ENCODE results near the gene CAVIN1. TPM values are rescaled to one million over a fixed set of nuclear protein-coding genes. Genes with fewer than 3 reads are reported as not detected.
A peak's percentile ranks its signal among the peaks of the same experiment; 100 is the strongest.

The CAVIN1 gene
- total RNA-seq, 2 donors from 2014 or later = 0.51 to 3.1 TPM

DNA sequence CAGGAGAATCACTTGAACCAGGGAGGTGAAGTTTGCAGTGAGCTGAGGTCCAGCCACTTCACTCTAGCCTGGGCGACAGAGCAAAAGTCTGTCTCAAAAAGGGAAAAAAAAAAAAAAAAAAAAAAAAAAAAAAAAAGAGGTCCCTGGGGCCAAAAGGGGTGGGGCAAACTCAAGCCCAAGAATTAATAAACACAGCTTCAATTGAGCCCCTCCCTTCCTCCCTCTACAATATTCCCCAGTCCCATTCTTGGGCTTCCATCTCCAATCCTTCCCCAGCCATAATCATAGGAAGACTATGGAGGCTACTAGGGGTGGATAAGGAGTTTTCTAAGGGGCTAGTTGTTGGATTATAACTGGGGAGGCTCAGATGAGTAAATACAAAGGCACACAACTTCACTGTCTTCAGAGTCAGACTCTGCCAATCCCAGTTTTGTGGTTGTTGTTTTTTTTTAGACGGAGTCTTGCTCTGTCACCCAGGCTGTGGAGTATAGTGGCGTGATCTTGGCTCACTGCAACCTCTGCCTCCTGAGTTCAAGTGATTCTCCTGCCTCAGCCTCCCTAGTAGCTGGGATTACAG is 9.5 kb downstream of the CAVIN1 start:
- WGBS, 2 experiments (ENCODE audit: insufficient coverage in 1 of 2, insufficient read length in 1 of 2) = 73 to 100% methylated on average over 2 of the region's 3 CpGs
- no peak overlapping the region for H3K27ac Mint-ChIP-seq

DNA sequence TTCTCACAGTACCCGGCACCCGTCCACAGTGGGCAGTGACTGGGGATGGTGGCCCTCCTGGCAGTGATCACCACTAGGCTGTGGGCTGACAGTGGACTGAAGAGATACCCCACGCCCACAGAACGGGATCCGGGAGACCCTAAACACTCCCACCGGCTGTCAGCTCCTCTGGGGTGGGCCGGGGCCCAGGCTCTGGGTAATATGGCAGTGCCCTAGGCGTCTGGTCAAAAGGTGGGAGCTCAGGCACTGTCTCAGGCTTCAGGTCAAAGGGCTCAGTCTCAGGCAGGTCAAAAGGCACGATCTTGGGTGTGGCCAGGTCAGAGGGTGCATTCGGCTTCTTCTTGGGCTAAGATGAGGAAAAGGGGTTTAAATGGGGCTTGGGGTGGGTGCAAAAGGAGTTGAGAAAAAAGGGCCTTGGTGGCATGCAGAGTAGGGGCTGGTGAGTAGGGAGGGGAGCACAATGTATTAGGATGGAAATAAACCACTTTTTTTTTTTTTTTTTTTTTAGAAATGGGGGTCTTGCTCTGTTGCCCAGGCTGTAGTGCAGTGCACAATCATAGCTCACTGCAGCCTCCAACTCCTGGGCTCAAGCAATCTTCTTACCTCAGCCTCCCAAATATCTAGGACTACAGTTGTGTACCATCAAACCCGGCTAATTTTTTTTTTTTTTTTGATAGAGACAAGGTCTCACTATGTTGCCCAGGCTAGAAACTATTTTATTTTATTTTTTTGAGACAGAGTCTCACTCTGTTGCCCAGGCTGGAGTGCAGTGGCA is 11.0 kb downstream of the CAVIN1 start:
- Histone ChIP-seq H3K9me3 (ENCODE audit: control insufficient read depth, low read length) (no peaks in the 10 kb centered on the region), H3K4me1 (ENCODE audit: control insufficient read depth, insufficient read depth, low read length) (no peaks in the 10 kb centered on the region), H3K27me3 (ENCODE audit: control insufficient read depth, insufficient read depth, low read length, poor library complexity, severe bottlenecking) (no peaks in the 10 kb centered on the region), H3K9ac (ENCODE audit: extremely low read depth, low read length, poor library complexity, severe bottlenecking) (no peak overlapping the region), H3K4me3 (ENCODE audit: low read length) (no peak overlapping the region), H3K36me3 (ENCODE audit: control insufficient read depth, insufficient read depth, low read length) (no peaks in the 10 kb centered on the region), H3K27ac (ENCODE audit: low read depth, low read length) (no peak overlapping the region)
- H3K36me3 Mint-ChIP-seq (ENCODE audit: low read depth) = no peaks in the 10 kb centered on the region
- peak; percentile 42 for DNase-seq
- H3K4me1 Mint-ChIP-seq = peaks cover 3% of the 10 kb centered on the region
- H3K9me3 Mint-ChIP-seq = no peaks in the 10 kb centered on the region
- TF ChIP-seq, protein P1, sequence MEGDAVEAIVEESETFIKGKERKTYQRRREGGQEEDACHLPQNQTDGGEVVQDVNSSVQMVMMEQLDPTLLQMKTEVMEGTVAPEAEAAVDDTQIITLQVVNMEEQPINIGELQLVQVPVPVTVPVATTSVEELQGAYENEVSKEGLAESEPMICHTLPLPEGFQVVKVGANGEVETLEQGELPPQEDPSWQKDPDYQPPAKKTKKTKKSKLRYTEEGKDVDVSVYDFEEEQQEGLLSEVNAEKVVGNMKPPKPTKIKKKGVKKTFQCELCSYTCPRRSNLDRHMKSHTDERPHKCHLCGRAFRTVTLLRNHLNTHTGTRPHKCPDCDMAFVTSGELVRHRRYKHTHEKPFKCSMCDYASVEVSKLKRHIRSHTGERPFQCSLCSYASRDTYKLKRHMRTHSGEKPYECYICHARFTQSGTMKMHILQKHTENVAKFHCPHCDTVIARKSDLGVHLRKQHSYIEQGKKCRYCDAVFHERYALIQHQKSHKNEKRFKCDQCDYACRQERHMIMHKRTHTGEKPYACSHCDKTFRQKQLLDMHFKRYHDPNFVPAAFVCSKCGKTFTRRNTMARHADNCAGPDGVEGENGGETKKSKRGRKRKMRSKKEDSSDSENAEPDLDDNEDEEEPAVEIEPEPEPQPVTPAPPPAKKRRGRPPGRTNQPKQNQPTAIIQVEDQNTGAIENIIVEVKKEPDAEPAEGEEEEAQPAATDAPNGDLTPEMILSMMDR (conservative IDR thresholded peaks at IDR 0.05) = no peak
- 67 to 90% methylated on average over 2 to 10 of the region's 11 CpGs for WGBS, 2 experiments (ENCODE audit: insufficient coverage in 1 of 2, insufficient read length in 1 of 2)
- peaks cover 2% of the 10 kb centered on the region for H3K27me3 Mint-ChIP-seq (ENCODE audit: insufficient read depth)
- H3K27ac Mint-ChIP-seq = no peak overlapping the region
- H3K4me3 Mint-ChIP-seq = no peak overlapping the region

More for the DNA sequence above, 9.5 kb downstream of the CAVIN1 start:
- no peaks in the 10 kb centered on the region for H3K27me3 ChIP-seq (ENCODE audit: control insufficient read depth, insufficient read depth, low read length, poor library complexity, severe bottlenecking)
- no peaks in the 10 kb centered on the region for H3K36me3 ChIP-seq (ENCODE audit: control insufficient read depth, insufficient read depth, low read length)
- no peaks in the 10 kb centered on the region for H3K9me3 ChIP-seq (ENCODE audit: control insufficient read depth, low read length)
- TF ChIP-seq, protein P1 (conservative IDR thresholded peaks at IDR 0.05) = no peak
- peaks cover 2% of the 10 kb centered on the region for H3K27me3 Mint-ChIP-seq (ENCODE audit: insufficient read depth)
- H3K9me3 Mint-ChIP-seq = no peaks in the 10 kb centered on the region
- no peak overlapping the region for H3K4me3 ChIP-seq (ENCODE audit: low read length)
- H3K27ac ChIP-seq (ENCODE audit: low read depth, low read length) = no peak overlapping the region
- DNase-seq = no peak
- no peak overlapping the region for H3K4me3 Mint-ChIP-seq
- no peaks in the 10 kb centered on the region for H3K36me3 Mint-ChIP-seq (ENCODE audit: low read depth)
- no peaks in the 10 kb centered on the region for H3K4me1 Mint-ChIP-seq
- no peak overlapping the region for H3K9ac ChIP-seq (ENCODE audit: extremely low read depth, low read length, poor library complexity, severe bottlenecking)
- H3K4me1 ChIP-seq (ENCODE audit: control insufficient read depth, insufficient read depth, low read length) = no peaks in the 10 kb centered on the region

DNA sequence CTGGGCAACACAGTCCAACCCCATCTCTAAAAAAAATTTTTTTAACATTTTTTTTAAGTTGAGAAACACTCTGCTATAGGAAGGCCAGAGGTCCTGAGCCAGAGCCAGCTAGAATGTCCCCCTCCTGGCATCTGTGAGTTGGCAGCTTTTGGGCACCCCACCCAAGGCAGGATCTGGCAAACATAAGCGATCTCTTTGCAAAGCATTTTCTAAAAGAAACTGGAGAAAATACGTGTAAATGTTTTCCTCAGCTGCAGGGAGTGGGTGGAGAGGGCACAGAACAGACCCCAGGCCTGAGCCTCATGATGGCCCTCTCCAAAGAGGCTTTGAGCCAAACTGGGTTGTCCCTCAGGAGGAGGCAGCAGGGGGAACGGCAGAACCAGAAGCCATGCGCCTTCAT is 11.7 kb downstream of the CAVIN1 start:
- Mint-ChIP-seq H3K27me3 (ENCODE audit: insufficient read depth) (peaks cover 2% of the 10 kb centered on the region), H3K36me3 (ENCODE audit: low read depth) (no peaks in the 10 kb centered on the region), H3K4me1 (peaks cover 3% of the 10 kb centered on the region), H3K4me3 (no peak overlapping the region), H3K27ac (no peak overlapping the region), H3K9me3 (no peaks in the 10 kb centered on the region)
- no peaks in the 10 kb centered on the region for H3K4me1 ChIP-seq (ENCODE audit: control insufficient read depth, insufficient read depth, low read length)
- H3K27me3 ChIP-seq (ENCODE audit: control insufficient read depth, insufficient read depth, low read length, poor library complexity, severe bottlenecking) = no peaks in the 10 kb centered on the region
- H3K27ac ChIP-seq (ENCODE audit: low read depth, low read length) = no peak overlapping the region
- no peak overlapping the region for H3K4me3 ChIP-seq (ENCODE audit: low read length)
- 91 to 96% methylated on average over 3 to 4 of the region's 4 CpGs for WGBS, 2 experiments (ENCODE audit: insufficient coverage in 1 of 2, insufficient read length in 1 of 2)
- no peak for DNase-seq
- TF ChIP-seq, protein P1 (conservative IDR thresholded peaks at IDR 0.05) = no peak
- no peaks in the 10 kb centered on the region for H3K9me3 ChIP-seq (ENCODE audit: control insufficient read depth, low read length)
- H3K36me3 ChIP-seq (ENCODE audit: control insufficient read depth, insufficient read depth, low read length) = no peaks in the 10 kb centered on the region
- no peak overlapping the region for H3K9ac ChIP-seq (ENCODE audit: extremely low read depth, low read length, poor library complexity, severe bottlenecking)

Data from endodermal cell (in vitro differentiated cells).